Progenitor cell of endocrine pancreas (in vitro differentiated cells): ENCODE measurements around the gene NDUFB6. TPM values are rescaled to one million over a fixed set of nuclear protein-coding genes. Genes with fewer than 3 reads are reported as not detected.
"Not testable (repeated sequence)": the region's sequence is repeated elsewhere in the genome, so short reads cannot be mapped to it uniquely, and the experiment has no call there.

Experiments used
- DNase-seq: peaks from one replicate; pipeline ENCODE4 v3.0.0; 2021; ENCODE audit warnings: low spot score; ENCODE audit not compliant: unreplicated experiment
- H3K27ac Mint-ChIP-seq: 2 replicates; pipeline ENCODE4 v1.8.0; 2021; ENCODE audit warnings: mild to moderate bottlenecking, moderate library complexity, mixed read lengths
- H3K27me3 Mint-ChIP-seq: 2 replicates; pipeline ENCODE4 v1.8.0; 2021; ENCODE audit warnings: mixed read lengths
- H3K36me3 Mint-ChIP-seq: 2 replicates; pipeline ENCODE4 v1.8.0; 2022; ENCODE audit warnings: mixed read lengths; ENCODE audit not compliant: insufficient read depth
- H3K4me1 Mint-ChIP-seq: 2 replicates; pipeline ENCODE4 v1.8.0; 2021; ENCODE audit warnings: low read depth, mixed read lengths
- H3K4me3 Mint-ChIP-seq: 2 replicates; pipeline ENCODE4 v1.8.0; 2021; ENCODE audit warnings: low read depth, mild to moderate bottlenecking, moderate library complexity, mixed read lengths
- H3K9me3 Mint-ChIP-seq: 2 replicates; pipeline ENCODE4 v1.8.0; 2021; ENCODE audit warnings: low read depth, mixed read lengths
- CTCF ChIP-seq: fragments of 200-600 bp; sonication (generic); IDR thresholded peaks from one replicate; pipeline ENCODE4 v1.5.0; 2021; ENCODE audit warnings: antibody characterized with exemption, mild to moderate bottlenecking; ENCODE audit not compliant: unreplicated experiment
- long read RNA-seq: library from polyadenylated mRNA; unstranded; transcript quantifications from one replicate; pipeline ENCODE4 v2.0.0, GENCODE V29; 2020
- total RNA-seq: library from RNA; stranded (reverse); gene quantifications from 2 replicates; pipeline ENCODE4 v1.2.1, GENCODE V29; 2021

The NDUFB6 gene
- 39.8 and 40.7 TPM in 2 replicates for total RNA-seq
- long read RNA-seq, transcript NDUFB6-203 (4 exons, 1,366 nt), result major isoform, 23 of 33 reads
- long read RNA-seq, partial matches to known transcripts, result 3 of 33 reads
- long read RNA-seq, other reads (novel, unspliced or antisense), result 7 of 33 reads

GRCh38 chr9:32572900-32573523 lies at the start of gene NDUFB6:
NDUFB6 (minus strand) TSS chr9:32573159; CDS start chr9:32573060, 99 bp downstream.
- peak; percentile 83 for DNase-seq
- H3K9me3 Mint-ChIP-seq, result no peaks in the 10 kb centered on the region
- H3K36me3 Mint-ChIP-seq, result peaks cover 2% of the 10 kb centered on the region
- H3K27me3 Mint-ChIP-seq, result peaks cover 7% of the 10 kb centered on the region
- peaks cover 11% of the 10 kb centered on the region for H3K4me1 Mint-ChIP-seq
- peak within 1 kb of the TSS; percentile 99 for H3K27ac Mint-ChIP-seq
- no peak for TF ChIP-seq CTCF
- peak within 1 kb of the TSS; percentile 97 for H3K4me3 Mint-ChIP-seq

- Mint-ChIP-seq H3K27me3 (peaks cover 25% of the 10 kb centered on the region), H3K36me3 (no peaks in the 10 kb centered on the region), H3K27ac (no peak overlapping the region), H3K4me3 (no peak overlapping the region), H3K9me3 (no peaks in the 10 kb centered on the region), H3K4me1 (no peaks in the 10 kb centered on the region)
- TF ChIP-seq CTCF, result no peak
- no peak for DNase-seq
Measured at GRCh38 chr9:32618261-32618660, 45.3 kb upstream of the NDUFB6 start.

- DNase-seq, result no peak
- H3K9me3 Mint-ChIP-seq, result no peaks in the 10 kb centered on the region
- peaks cover 6% of the 10 kb centered on the region for H3K27me3 Mint-ChIP-seq
- no peaks in the 10 kb centered on the region for H3K4me1 Mint-ChIP-seq
- H3K4me3 Mint-ChIP-seq, result no peak overlapping the region
- TF ChIP-seq CTCF, result no peak
- H3K36me3 Mint-ChIP-seq, result no peaks in the 10 kb centered on the region
- H3K27ac Mint-ChIP-seq, result no peak overlapping the region
Measured at GRCh38 chr9:32606811-32607210, 33.9 kb upstream of the NDUFB6 start.

- Mint-ChIP-seq H3K27me3 (peaks cover 19% of the 10 kb centered on the region), H3K36me3 (no peaks in the 10 kb centered on the region), H3K27ac (no peak overlapping the region), H3K4me1 (no peaks in the 10 kb centered on the region), H3K9me3 (no peaks in the 10 kb centered on the region), H3K4me3 (no peak overlapping the region)
- TF ChIP-seq CTCF, result no peak
- DNase-seq, result no peak
Measured at GRCh38 chr9:32603914-32604852, 31.2 kb upstream of the NDUFB6 start.

GRCh38 chr9:32599021-32599420 lies 26.1 kb upstream of the NDUFB6 start:
- not testable (repeated sequence) for H3K9me3 Mint-ChIP-seq, H3K4me3 Mint-ChIP-seq, H3K4me1 Mint-ChIP-seq, H3K36me3 Mint-ChIP-seq, H3K27ac Mint-ChIP-seq, DNase-seq
- H3K27me3 Mint-ChIP-seq, result peaks cover 27% of the 10 kb centered on the region
